ENCODE data around the gene SLC25A22.

DNA sequence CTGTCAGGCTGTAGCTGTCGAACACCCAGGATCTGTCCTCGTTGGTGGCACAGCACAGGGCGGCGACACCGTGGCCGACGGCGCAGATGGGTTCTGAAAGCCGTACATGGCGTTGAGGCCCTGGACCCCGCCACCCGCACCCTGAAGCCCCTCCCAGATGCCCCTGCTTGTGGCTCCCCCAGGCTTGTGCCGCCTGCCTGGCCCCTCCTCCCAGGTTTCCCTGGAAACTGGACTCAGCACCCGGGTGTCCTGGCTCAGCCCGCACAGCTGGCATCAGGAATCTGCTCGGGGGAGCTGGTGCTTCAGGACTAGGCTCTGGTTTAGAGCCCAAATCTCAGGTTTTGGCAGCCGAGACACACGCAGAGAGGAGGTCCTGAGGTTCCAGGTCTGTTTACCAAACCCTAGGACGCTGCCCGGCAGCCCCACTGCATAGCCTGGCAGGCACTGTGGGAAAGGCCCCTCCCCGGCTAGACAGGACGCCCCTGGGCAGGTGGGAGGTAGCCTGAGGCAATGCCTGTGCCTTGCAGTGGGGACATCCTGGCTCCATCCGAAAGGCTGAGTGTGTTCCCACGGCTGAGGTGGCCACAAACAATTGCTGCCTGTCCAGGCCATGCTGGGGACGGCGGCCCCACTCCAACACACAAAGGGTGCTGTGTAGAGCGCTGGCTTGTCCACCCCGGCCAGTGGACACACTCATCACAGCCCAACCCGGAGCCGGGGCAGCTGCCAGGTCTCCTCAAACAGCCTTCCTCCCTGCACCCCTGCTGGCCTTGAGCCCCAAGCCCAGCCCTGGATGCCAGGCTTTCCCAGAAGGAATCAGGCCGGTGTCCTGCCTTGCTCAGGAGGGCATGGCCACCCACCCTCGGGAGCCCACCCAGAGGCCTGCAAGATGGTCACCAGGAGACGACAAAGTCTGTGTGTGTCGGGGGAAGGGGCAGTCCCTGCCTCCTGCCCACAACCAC is 25.4 kb downstream of the SLC25A22 start:
- TF ChIP-seq, protein P1, sequence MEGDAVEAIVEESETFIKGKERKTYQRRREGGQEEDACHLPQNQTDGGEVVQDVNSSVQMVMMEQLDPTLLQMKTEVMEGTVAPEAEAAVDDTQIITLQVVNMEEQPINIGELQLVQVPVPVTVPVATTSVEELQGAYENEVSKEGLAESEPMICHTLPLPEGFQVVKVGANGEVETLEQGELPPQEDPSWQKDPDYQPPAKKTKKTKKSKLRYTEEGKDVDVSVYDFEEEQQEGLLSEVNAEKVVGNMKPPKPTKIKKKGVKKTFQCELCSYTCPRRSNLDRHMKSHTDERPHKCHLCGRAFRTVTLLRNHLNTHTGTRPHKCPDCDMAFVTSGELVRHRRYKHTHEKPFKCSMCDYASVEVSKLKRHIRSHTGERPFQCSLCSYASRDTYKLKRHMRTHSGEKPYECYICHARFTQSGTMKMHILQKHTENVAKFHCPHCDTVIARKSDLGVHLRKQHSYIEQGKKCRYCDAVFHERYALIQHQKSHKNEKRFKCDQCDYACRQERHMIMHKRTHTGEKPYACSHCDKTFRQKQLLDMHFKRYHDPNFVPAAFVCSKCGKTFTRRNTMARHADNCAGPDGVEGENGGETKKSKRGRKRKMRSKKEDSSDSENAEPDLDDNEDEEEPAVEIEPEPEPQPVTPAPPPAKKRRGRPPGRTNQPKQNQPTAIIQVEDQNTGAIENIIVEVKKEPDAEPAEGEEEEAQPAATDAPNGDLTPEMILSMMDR (conservative IDR thresholded peaks at IDR 0.05; ENCODE audit: low read length), result no peak
- TF ChIP-seq EZH2phosphoT487 (IDR thresholded peaks at IDR 0.05; ENCODE audit: borderline replicate concordance), result no peak

Data from Loucy (cell line).